ENCODE results near the gene PPP1R12C. TPM values are rescaled to one million over a fixed set of nuclear protein-coding genes. Genes with fewer than 3 reads are reported as not detected.
"Not testable (repeated sequence)": the region's sequence is repeated elsewhere in the genome, so short reads cannot be mapped to it uniquely, and the experiment has no call there.

PPP1R12C gene
- total and polyA plus RNA-seq, 4 donors, result 104 to 432 (median 176) TPM

- H3K9me3 ChIP-seq (ENCODE audit: control insufficient read depth, low read length), result no peaks in the 10 kb centered on the region
- intact Hi-C loops (cut with DNase I), result no loop called here
- H3K4me3 ChIP-seq (ENCODE audit: low read length in 2 of 2), result no peak overlapping the region
- H3K36me3 ChIP-seq (ENCODE audit: control insufficient read depth in 1 of 2, insufficient read depth in 2 of 2, low read length in 1 of 2), result no peaks in the 10 kb centered on the region
- H3K27ac ChIP-seq (ENCODE audit: low read depth in 1 of 2, low read length in 2 of 2), result no peak overlapping the region
- DNase-seq, result no peak
- H3K4me1 ChIP-seq (ENCODE audit: control insufficient read depth in 1 of 2, insufficient read depth in 2 of 2, low read length in 2 of 2), result no peaks in the 10 kb centered on the region
- no peaks in the 10 kb centered on the region for H3K27me3 ChIP-seq (ENCODE audit: control insufficient read depth in 1 of 2, insufficient read depth in 2 of 2, low read length in 1 of 2)
- no peak for ATAC-seq (ENCODE audit: low FRiP score)
- WGBS, 2 donors, result 77 to 78% methylated on average over 4 of the region's 4 CpGs
Observed at GRCh38 chr19:55158423-55158822, 41.0 kb upstream of the PPP1R12C start.

DNA sequence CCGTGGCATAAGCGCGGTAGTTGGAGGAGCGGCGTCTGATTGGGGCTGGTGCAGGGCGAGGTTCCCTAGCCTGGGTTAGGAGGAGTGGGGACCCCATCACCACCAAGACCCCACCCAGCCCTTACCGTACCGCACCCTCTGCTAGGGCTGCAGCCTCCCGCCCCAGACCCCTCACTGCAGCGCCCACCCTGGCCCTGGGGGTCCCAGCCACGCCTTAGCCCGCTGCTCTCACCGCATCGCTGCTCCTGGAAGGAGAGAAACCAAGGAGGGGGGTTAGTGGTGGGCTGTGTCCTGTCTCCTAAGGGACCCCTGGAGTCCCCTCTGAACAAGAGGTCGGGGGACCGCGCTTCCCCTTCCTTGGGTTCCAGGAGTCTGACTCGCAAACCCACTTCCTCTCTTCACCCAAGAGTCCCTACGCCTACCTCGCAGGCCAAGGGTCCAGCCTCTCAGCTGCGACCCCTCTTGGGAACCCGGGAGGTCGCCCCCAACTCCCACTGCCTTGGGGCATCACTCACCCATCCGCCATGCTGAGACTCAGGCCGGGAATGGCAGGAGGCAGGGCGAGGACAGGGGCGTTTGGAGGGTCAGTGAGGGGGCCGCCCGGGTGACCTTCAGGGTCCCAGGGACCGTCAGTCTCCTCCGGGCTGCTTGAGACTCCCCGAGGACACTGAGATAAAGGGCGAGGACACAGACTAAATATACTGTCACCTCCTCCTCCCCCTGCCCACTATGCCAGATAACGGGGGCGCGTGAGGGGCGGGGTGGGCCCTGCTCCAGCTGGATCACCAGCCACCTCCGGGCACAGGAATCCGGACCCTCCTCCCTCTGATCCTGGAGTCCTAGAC lies 39.8 kb upstream of the PPP1R12C start, which contains the start of gene TNNI3:
Gene TNNI3, minus strand, starts transcription at position 669 of the 845 bp plus-strand sequence. Its CDS starts 143 bp downstream, at position 526.
- H3K4me1 ChIP-seq (ENCODE audit: control insufficient read depth in 1 of 2, insufficient read depth in 2 of 2, low read length in 2 of 2), result no peaks in the 10 kb centered on the region
- DNase-seq (no peak), ATAC-seq (ENCODE audit: low FRiP score) (no peak)
- no peaks in the 10 kb centered on the region for H3K27me3 ChIP-seq (ENCODE audit: control insufficient read depth in 1 of 2, insufficient read depth in 2 of 2, low read length in 1 of 2)
- no peak within 1 kb of the TSS for H3K27ac ChIP-seq (ENCODE audit: low read depth in 1 of 2, low read length in 2 of 2)
- H3K36me3 ChIP-seq (ENCODE audit: control insufficient read depth in 1 of 2, insufficient read depth in 2 of 2, low read length in 1 of 2), result no peaks in the 10 kb centered on the region
- H3K4me3 ChIP-seq (ENCODE audit: low read length in 2 of 2), result no peak within 1 kb of the TSS
- WGBS, 2 donors, result 45 to 46% methylated on average over 34 to 39 of the region's 39 CpGs
- no peaks in the 10 kb centered on the region for H3K9me3 ChIP-seq (ENCODE audit: control insufficient read depth, low read length)
- intact Hi-C loops (cut with DNase I), result no loop called here

DNA sequence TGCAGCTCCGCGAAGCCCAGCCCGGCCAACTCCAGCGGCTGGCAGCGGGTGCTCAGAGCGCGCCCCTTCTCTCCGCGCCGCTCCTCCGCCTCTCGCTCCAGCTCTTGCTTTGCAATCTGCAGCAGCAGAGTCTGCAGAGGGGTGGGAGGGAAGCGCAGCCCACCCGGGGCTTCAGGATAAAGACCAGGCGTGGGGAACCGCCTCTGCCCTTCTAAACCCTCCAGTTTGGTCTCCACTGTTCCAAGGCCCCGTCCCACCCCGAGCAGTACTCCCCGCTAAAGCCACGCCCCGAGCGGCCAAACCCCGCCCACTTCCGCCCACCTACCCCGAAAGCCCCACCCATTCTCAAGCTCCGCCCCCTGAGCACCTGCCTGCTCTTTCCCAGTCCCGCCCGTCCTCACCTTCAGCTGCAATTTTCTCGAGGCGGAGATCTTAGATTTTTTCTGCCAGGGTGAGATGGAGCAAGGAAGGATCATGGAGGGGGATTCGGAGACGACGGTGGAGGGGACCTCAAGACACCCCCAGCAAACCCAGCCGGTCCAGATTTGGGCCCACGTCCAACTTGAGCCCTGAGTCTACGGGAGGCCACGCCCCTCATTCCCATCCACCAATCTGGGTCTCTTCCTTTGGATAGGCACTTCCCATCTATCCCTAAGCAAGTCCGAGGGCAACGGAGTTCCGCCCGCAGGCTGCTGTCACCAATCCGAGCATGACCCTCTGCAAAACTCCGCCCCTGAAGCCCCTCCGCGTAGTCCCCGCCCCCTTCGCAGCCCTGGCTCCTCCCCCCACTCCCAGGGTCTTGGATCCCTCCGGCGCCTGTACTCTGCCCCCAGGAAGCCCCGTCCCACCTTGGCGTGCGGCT lies 39.0 kb upstream of the PPP1R12C start:
- intact Hi-C loops (cut with DNase I), result no loop called here
- H3K27me3 ChIP-seq (ENCODE audit: control insufficient read depth in 1 of 2, insufficient read depth in 2 of 2, low read length in 1 of 2), result no peaks in the 10 kb centered on the region
- ATAC-seq (ENCODE audit: low FRiP score), result no peak

DNA sequence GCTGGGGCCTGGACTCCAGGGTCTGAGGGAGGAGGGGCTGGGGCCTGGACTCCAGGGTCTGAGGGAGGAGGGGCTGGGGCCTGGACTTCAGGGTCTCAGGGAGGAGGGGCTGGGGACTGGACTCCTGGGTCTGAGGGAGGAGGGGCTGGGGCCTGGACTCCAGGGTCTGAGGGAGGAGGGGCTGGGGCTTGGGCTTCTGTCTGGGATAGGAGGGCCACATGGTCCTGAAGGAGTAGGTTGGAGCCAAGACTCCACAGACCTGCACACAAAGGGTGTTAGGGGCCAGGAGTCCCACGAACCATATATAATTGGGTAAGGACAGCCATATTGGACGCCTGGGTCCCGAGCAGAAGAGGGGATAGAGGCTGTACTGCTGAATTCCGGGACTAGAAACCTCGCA lies 38.3 kb upstream of the PPP1R12C start:
- H3K4me3 ChIP-seq (ENCODE audit: low read length in 2 of 2); H3K9me3 ChIP-seq (ENCODE audit: control insufficient read depth, low read length); H3K27me3 ChIP-seq (ENCODE audit: control insufficient read depth in 1 of 2, insufficient read depth in 2 of 2, low read length in 1 of 2); H3K4me1 ChIP-seq (ENCODE audit: control insufficient read depth in 1 of 2, insufficient read depth in 2 of 2, low read length in 2 of 2); H3K27ac ChIP-seq (ENCODE audit: low read depth in 1 of 2, low read length in 2 of 2); H3K36me3 ChIP-seq (ENCODE audit: control insufficient read depth in 1 of 2, insufficient read depth in 2 of 2, low read length in 1 of 2); intact Hi-C loops (cut with DNase I); ATAC-seq (ENCODE audit: low FRiP score); DNase-seq: not testable (repeated sequence)
- WGBS, 2 donors, result 4 to 5% methylated on average over 5 of the region's 5 CpGs

More for the DNA sequence above, 39.0 kb upstream of the PPP1R12C start:
- 3 to 5% methylated on average over 48 to 52 of the region's 52 CpGs for WGBS, 2 donors
- Histone ChIP-seq H3K27ac (ENCODE audit: low read depth in 1 of 2, low read length in 2 of 2) (no peak overlapping the region), H3K4me1 (ENCODE audit: control insufficient read depth in 1 of 2, insufficient read depth in 2 of 2, low read length in 2 of 2) (no peaks in the 10 kb centered on the region), H3K9me3 (ENCODE audit: control insufficient read depth, low read length) (no peaks in the 10 kb centered on the region), H3K4me3 (ENCODE audit: low read length in 2 of 2) (no peak overlapping the region), H3K36me3 (ENCODE audit: control insufficient read depth in 1 of 2, insufficient read depth in 2 of 2, low read length in 1 of 2) (no peaks in the 10 kb centered on the region)
- DNase-seq, result no peak

- no peak overlapping the region for H3K4me3 ChIP-seq (ENCODE audit: low read length in 2 of 2)
- intact Hi-C loops (cut with DNase I), result no loop called here
- no peaks in the 10 kb centered on the region for H3K9me3 ChIP-seq (ENCODE audit: control insufficient read depth, low read length)
- no peaks in the 10 kb centered on the region for H3K36me3 ChIP-seq (ENCODE audit: control insufficient read depth in 1 of 2, insufficient read depth in 2 of 2, low read length in 1 of 2)
- DNase-seq, result no peak
- no peak for ATAC-seq (ENCODE audit: low FRiP score)
- no peaks in the 10 kb centered on the region for H3K27me3 ChIP-seq (ENCODE audit: control insufficient read depth in 1 of 2, insufficient read depth in 2 of 2, low read length in 1 of 2)
- H3K27ac ChIP-seq (ENCODE audit: low read depth in 1 of 2, low read length in 2 of 2), result no peak overlapping the region
- WGBS, 2 donors, result 89% methylated on average over 12 of the region's 12 CpGs
- no peaks in the 10 kb centered on the region for H3K4me1 ChIP-seq (ENCODE audit: control insufficient read depth in 1 of 2, insufficient read depth in 2 of 2, low read length in 2 of 2)
Observed at GRCh38 chr19:55153652-55154264, 36.3 kb upstream of the PPP1R12C start.

DNA sequence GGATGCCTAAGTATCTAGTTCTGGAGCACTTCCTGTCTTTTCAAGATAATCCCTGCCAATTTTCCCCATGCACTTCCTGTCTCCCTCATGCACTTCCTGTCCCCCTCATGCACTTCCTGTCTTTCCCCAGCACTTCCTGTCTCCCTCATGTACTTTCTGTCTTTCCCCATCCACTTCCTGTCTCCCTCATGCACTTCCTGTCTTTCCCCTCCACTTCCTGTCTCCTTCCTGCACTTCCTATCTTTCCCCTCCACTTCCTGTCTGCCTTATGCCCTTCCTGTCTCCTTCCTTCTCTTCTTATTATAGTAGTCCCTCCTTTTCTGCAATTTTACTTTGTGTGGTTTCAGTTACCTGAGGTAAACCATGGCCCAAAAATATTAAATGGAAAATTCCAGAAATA lies 34.6 kb upstream of the PPP1R12C start:
- no peaks in the 10 kb centered on the region for H3K36me3 ChIP-seq (ENCODE audit: control insufficient read depth in 1 of 2, insufficient read depth in 2 of 2, low read length in 1 of 2)
- no peak overlapping the region for H3K4me3 ChIP-seq (ENCODE audit: low read length in 2 of 2)
- H3K27ac ChIP-seq (ENCODE audit: low read depth in 1 of 2, low read length in 2 of 2), result no peak overlapping the region
- no peaks in the 10 kb centered on the region for H3K4me1 ChIP-seq (ENCODE audit: control insufficient read depth in 1 of 2, insufficient read depth in 2 of 2, low read length in 2 of 2)
- DNase-seq (no peak), ATAC-seq (ENCODE audit: low FRiP score) (no peak)
- H3K27me3 ChIP-seq (ENCODE audit: control insufficient read depth in 1 of 2, insufficient read depth in 2 of 2, low read length in 1 of 2), result no peaks in the 10 kb centered on the region
- no peaks in the 10 kb centered on the region for H3K9me3 ChIP-seq (ENCODE audit: control insufficient read depth, low read length)
- intact Hi-C loops (cut with DNase I), result no loop called here

DNA sequence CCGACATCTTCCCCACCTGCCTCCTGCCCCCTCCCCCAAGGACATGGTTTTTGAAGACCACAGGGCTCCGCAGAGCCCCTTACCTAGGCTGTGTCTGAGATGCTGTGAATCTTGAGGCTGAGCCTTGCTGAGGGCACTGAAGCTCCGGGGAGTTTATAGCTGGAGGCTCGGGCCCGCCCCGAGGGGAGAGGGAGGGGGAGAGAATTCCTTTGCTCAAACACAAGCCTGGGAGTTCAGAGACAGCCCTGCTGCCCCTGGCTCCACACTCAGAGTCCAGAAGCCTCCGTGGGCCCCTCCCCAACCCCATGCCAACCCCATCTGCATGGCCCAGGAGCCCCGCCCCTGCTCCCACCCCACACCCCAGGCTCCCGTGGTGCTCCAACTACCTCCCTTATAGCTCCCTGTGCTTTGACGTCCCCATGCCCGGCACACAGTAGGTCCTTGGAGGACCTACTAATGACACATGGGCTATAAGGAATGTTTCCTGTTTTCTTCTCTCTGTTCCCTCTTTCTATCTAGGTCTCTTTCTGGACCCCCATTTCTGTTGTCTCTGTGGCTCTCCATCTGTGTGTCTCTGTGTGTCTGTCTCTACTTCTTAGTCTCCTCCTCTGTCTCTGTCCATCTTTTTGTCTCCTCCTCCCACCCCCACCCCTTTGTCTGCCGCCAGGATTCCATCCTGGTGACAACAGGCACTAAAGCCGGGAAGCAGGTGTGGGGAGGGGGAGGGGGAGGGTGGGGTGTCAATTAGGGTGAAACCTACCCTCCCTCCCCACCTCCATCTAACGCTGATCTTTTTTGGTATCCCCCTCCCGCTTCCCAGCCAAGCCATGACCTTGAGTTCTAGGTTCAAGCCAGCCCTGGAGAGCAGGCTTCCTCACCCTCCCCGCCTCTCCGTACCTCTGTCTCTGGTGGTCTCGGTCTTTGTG lies 31.9 kb upstream of the PPP1R12C start, which contains the start of gene TNNT1:
Gene TNNT1, minus strand, starts transcription at position 129 of the 926 bp plus-strand sequence. CDS start 2,049 bp downstream, outside the sequence.
- H3K36me3 ChIP-seq (ENCODE audit: control insufficient read depth in 1 of 2, insufficient read depth in 2 of 2, low read length in 1 of 2), result no peaks in the 10 kb centered on the region
- intact Hi-C loops (cut with DNase I), result loop anchor here in 1 of 2 donors (10.0 kb wide), 1 partner anchor 265 kb away; no protein-coding TSS in a partner anchor
- H3K4me3 ChIP-seq (ENCODE audit: low read length in 2 of 2), result no peak within 1 kb of the TSS
- DNase-seq, result no peak
- H3K4me1 ChIP-seq (ENCODE audit: control insufficient read depth in 1 of 2, insufficient read depth in 2 of 2, low read length in 2 of 2), result no peaks in the 10 kb centered on the region
- no peaks in the 10 kb centered on the region for H3K9me3 ChIP-seq (ENCODE audit: control insufficient read depth, low read length)
- no peaks in the 10 kb centered on the region for H3K27me3 ChIP-seq (ENCODE audit: control insufficient read depth in 1 of 2, insufficient read depth in 2 of 2, low read length in 1 of 2)
- no peak for ATAC-seq (ENCODE audit: low FRiP score)
- H3K27ac ChIP-seq (ENCODE audit: low read depth in 1 of 2, low read length in 2 of 2), result no peak within 1 kb of the TSS
- 8 to 9% methylated on average over 18 of the region's 18 CpGs for WGBS, 2 donors
